Activated T-helper 2 cell treated with anti-CD3 and anti-CD28 coated beads, Interferon-gamma antibody, Interleukin-2, Interleukin-4, amounts not matched to agents 10 μg/mL and 5 μg/mL and 100 μg/mL, durations not matched to agents 14 hours and 24 hours and 36 hours (primary cell): ENCODE data around the gene ACTC1. TPM values are rescaled to one million over a fixed set of nuclear protein-coding genes. Genes with fewer than 3 reads are reported as not detected.
"Not testable (repeated sequence)": the region's sequence is repeated elsewhere in the genome, so short reads cannot be mapped to it uniquely, and the experiment has no call there.

Experiments
- DNase-seq: peaks from one replicate; pipeline ENCODE4 v3.0.0; 2021; ENCODE audit warnings: low spot score
- H3K27ac Mint-ChIP-seq: one replicate; pipeline ENCODE4 v1.8.0; 2021; ENCODE audit warnings: mixed read lengths
- H3K27me3 Mint-ChIP-seq: one replicate; pipeline ENCODE4 v1.8.0; 2021; ENCODE audit warnings: low read depth, mixed read lengths
- H3K36me3 Mint-ChIP-seq: one replicate; pipeline ENCODE4 v1.8.0; 2021; ENCODE audit warnings: low read depth, mixed read lengths
- H3K4me1 Mint-ChIP-seq: one replicate; pipeline ENCODE4 v1.8.0; 2021; ENCODE audit warnings: low read depth, mixed read lengths
- H3K4me3 Mint-ChIP-seq: one replicate; pipeline ENCODE4 v1.8.0; 2021; ENCODE audit warnings: low read depth, mild to moderate bottlenecking, moderate library complexity, mixed read lengths
- H3K9me3 Mint-ChIP-seq: one replicate; pipeline ENCODE4 v1.8.0; 2021; ENCODE audit warnings: mixed read lengths
- intact Hi-C: fragments of 100-400 bp; cut with micrococcal nuclease; formaldehyde crosslinking; loops from one replicate; pipeline ENCODE4 v1.15.1; 2023
- total RNA-seq: library from RNA; stranded (reverse); gene quantifications from 2 replicates; pipeline ENCODE4 v1.2.3, GENCODE V29; 2022

ACTC1 gene
- total RNA-seq: not detected in 2 replicates

- H3K27me3 Mint-ChIP-seq: peaks cover 60% of the 10 kb centered on the region
- intact Hi-C loops: no loop called here
Measured at GRCh38 chr15:34795267-34796081, at the start of gene ACTC1. Gene ACTC1, minus strand, starts transcription at chr15:34795549. Its CDS starts 741 bp downstream, at chr15:34794808.

GRCh38 chr15:34841262-34841725 is 45.9 kb upstream of the ACTC1 start:
- no peaks in the 10 kb centered on the region for H3K36me3 Mint-ChIP-seq
- H3K27ac Mint-ChIP-seq: no peak overlapping the region
- no peaks in the 10 kb centered on the region for H3K9me3 Mint-ChIP-seq
- no peaks in the 10 kb centered on the region for H3K27me3 Mint-ChIP-seq
- intact Hi-C loops: no loop called here
- no peaks in the 10 kb centered on the region for H3K4me1 Mint-ChIP-seq
- no peak for DNase-seq
- no peak overlapping the region for H3K4me3 Mint-ChIP-seq

More at GRCh38 chr15:34795267-34796081, at the start of gene ACTC1:
- no peaks in the 10 kb centered on the region for H3K9me3 Mint-ChIP-seq
- no peaks in the 10 kb centered on the region for H3K4me1 Mint-ChIP-seq
- no peak within 1 kb of the TSS for H3K4me3 Mint-ChIP-seq
- no peaks in the 10 kb centered on the region for H3K36me3 Mint-ChIP-seq
- DNase-seq: no peak
- no peak within 1 kb of the TSS for H3K27ac Mint-ChIP-seq

GRCh38 chr15:34838282-34838681 is 42.9 kb upstream of the ACTC1 start:
- no peak overlapping the region for H3K27ac Mint-ChIP-seq
- intact Hi-C loops: no loop called here
- H3K4me1 Mint-ChIP-seq: no peaks in the 10 kb centered on the region
- H3K9me3 Mint-ChIP-seq: peaks cover 11% of the 10 kb centered on the region
- H3K36me3 Mint-ChIP-seq: no peaks in the 10 kb centered on the region
- H3K27me3 Mint-ChIP-seq: peaks cover 8% of the 10 kb centered on the region
- H3K4me3 Mint-ChIP-seq: no peak overlapping the region
- DNase-seq: no peak

- no peak overlapping the region for H3K27ac Mint-ChIP-seq
Measured at GRCh38 chr15:34837246-34838016, 42.1 kb upstream of the ACTC1 start.

GRCh38 chr15:34828145-34828911 is 33.0 kb upstream of the ACTC1 start:
- Mint-ChIP-seq H3K36me3 (no peaks in the 10 kb centered on the region), H3K4me1 (peaks cover 3% of the 10 kb centered on the region), H3K27ac (no peak overlapping the region), H3K9me3 (no peaks in the 10 kb centered on the region), H3K27me3 (peaks cover 28% of the 10 kb centered on the region), H3K4me3 (no peak overlapping the region)
- intact Hi-C loops: no loop called here
- no peak for DNase-seq

More at GRCh38 chr15:34837246-34838016, 42.1 kb upstream of the ACTC1 start:
- no peak for DNase-seq
- Mint-ChIP-seq H3K4me3 (no peak overlapping the region), H3K36me3 (no peaks in the 10 kb centered on the region), H3K27me3 (peaks cover 8% of the 10 kb centered on the region), H3K9me3 (peaks cover 11% of the 10 kb centered on the region), H3K4me1 (no peaks in the 10 kb centered on the region)
- intact Hi-C loops: no loop called here

- intact Hi-C loops: no loop called here
- no peak overlapping the region for H3K4me3 Mint-ChIP-seq
- H3K9me3 Mint-ChIP-seq: no peaks in the 10 kb centered on the region
- no peaks in the 10 kb centered on the region for H3K36me3 Mint-ChIP-seq
- peaks cover 47% of the 10 kb centered on the region for H3K27me3 Mint-ChIP-seq
- DNase-seq: no peak
- peaks cover 3% of the 10 kb centered on the region for H3K4me1 Mint-ChIP-seq
- no peak overlapping the region for H3K27ac Mint-ChIP-seq
Measured at GRCh38 chr15:34821831-34822230, 26.5 kb upstream of the ACTC1 start.

- no peak for DNase-seq
- H3K36me3 Mint-ChIP-seq: no peaks in the 10 kb centered on the region
- no peak overlapping the region for H3K4me3 Mint-ChIP-seq
- H3K27me3 Mint-ChIP-seq: peaks cover 43% of the 10 kb centered on the region
- no peaks in the 10 kb centered on the region for H3K4me1 Mint-ChIP-seq
- H3K9me3 Mint-ChIP-seq: no peaks in the 10 kb centered on the region
- intact Hi-C loops: no loop called here
- no peak overlapping the region for H3K27ac Mint-ChIP-seq
Measured at GRCh38 chr15:34820110-34820509, 24.8 kb upstream of the ACTC1 start.

GRCh38 chr15:34818526-34818925 is 23.2 kb upstream of the ACTC1 start:
- Mint-ChIP-seq H3K4me3 (no peak overlapping the region), H3K36me3 (no peaks in the 10 kb centered on the region), H3K27ac (no peak overlapping the region), H3K9me3 (no peaks in the 10 kb centered on the region), H3K27me3 (peaks cover 43% of the 10 kb centered on the region), H3K4me1 (no peaks in the 10 kb centered on the region)
- intact Hi-C loops: no loop called here
- no peak for DNase-seq

- H3K27me3 Mint-ChIP-seq: peaks cover 34% of the 10 kb centered on the region
- H3K4me1 Mint-ChIP-seq: no peaks in the 10 kb centered on the region
- intact Hi-C loops: no loop called here
- H3K9me3 Mint-ChIP-seq: no peaks in the 10 kb centered on the region
- DNase-seq: no peak
- no peak overlapping the region for H3K4me3 Mint-ChIP-seq
- H3K27ac Mint-ChIP-seq: no peak overlapping the region
- H3K36me3 Mint-ChIP-seq: no peaks in the 10 kb centered on the region
Measured at GRCh38 chr15:34815836-34816235, 20.5 kb upstream of the ACTC1 start.

- peaks cover 21% of the 10 kb centered on the region for H3K27me3 Mint-ChIP-seq
Measured at GRCh38 chr15:34813446-34814190, 18.3 kb upstream of the ACTC1 start.

GRCh38 chr15:34812868-34813365 is 17.6 kb upstream of the ACTC1 start:
- DNase-seq, intact Hi-C loops, H3K9me3 Mint-ChIP-seq, H3K27ac Mint-ChIP-seq, H3K4me1 Mint-ChIP-seq, H3K36me3 Mint-ChIP-seq, H3K4me3 Mint-ChIP-seq: not testable (repeated sequence)
- peaks cover 17% of the 10 kb centered on the region for H3K27me3 Mint-ChIP-seq

More at GRCh38 chr15:34813446-34814190, 18.3 kb upstream of the ACTC1 start:
- no peaks in the 10 kb centered on the region for H3K4me1 Mint-ChIP-seq
- intact Hi-C loops: no loop called here
- H3K9me3 Mint-ChIP-seq: no peaks in the 10 kb centered on the region
- H3K4me3 Mint-ChIP-seq: no peak overlapping the region
- no peaks in the 10 kb centered on the region for H3K36me3 Mint-ChIP-seq
- no peak overlapping the region for H3K27ac Mint-ChIP-seq
- DNase-seq: no peak

GRCh38 chr15:34812369-34812768 is 17.0 kb upstream of the ACTC1 start:
- Mint-ChIP-seq H3K27ac (no peak overlapping the region), H3K4me3 (no peak overlapping the region), H3K4me1 (no peaks in the 10 kb centered on the region), H3K36me3 (no peaks in the 10 kb centered on the region), H3K9me3 (no peaks in the 10 kb centered on the region), H3K27me3 (peaks cover 14% of the 10 kb centered on the region)
- intact Hi-C loops: no loop called here
- DNase-seq: no peak
